ENCODE measurements around the gene GPR78. TPM values are rescaled to one million over a fixed set of nuclear protein-coding genes. Genes with fewer than 3 reads are reported as not detected.

Gene GPR78
- total RNA-seq, 1 donor from 2014 or later: 23.1 TPM

DNA sequence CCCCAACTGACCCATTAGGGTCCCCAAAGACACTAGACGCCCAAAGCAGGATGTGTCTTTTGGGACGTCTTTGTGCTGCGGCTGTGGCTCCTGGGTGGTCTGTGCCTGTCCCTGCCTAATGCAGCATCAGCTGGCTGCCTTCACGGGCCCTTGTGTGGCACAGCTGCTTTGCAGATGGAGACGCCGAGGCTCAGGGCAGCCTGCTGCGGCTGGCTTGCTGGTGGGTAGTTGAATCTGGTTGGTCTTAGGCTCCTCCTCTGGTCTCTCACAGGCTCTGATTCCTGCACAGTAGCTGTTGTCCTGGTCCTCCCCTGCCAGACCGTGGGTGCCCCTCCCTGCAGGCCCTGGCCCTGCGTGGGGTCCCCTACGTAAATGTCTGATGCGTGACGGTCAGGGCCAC lies 20.5 kb downstream of the GPR78 start:
- no peak for DNase-seq (ENCODE audit: extremely low spot score in 2 of 2)
- no peak for TF ChIP-seq POLR2AphosphoS5 (IDR thresholded peaks at IDR 0.05; ENCODE audit: insufficient read depth in 1 of 2, low read depth in 1 of 2)
- TF ChIP-seq POLR2A (IDR thresholded peaks at IDR 0.05): no peak
- Histone ChIP-seq H3K4me1 (peaks cover 20% of the 10 kb centered on the region), H3K27ac (no peak overlapping the region), H3K4me3 (no peak overlapping the region), H3K36me3 (no peaks in the 10 kb centered on the region), H3K27me3 (no peaks in the 10 kb centered on the region), H3K9me3 (no peaks in the 10 kb centered on the region)
- intact Hi-C loops (cut with DNase I): no loop called here

DNA sequence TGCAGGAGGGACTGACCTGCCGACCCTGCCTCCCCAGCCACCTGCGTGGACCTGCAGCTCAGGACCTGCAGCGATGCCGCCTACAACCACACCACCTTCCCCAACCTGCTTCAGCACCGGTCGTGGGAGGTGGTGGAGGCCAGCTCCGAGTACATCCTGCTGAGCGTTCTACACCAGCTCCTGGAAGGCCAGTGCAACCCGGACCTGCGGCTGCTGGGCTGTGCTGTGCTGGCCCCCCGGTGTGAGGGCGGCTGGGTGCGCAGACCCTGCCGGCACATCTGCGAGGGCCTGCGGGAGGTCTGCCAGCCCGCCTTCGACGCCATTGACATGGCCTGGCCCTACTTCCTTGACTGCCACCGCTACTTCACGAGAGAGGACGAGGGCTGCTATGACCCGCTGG lies 20.9 kb downstream of the GPR78 start:
- DNase-seq (ENCODE audit: extremely low spot score in 2 of 2): no peak
- no peaks in the 10 kb centered on the region for H3K9me3 ChIP-seq

DNA sequence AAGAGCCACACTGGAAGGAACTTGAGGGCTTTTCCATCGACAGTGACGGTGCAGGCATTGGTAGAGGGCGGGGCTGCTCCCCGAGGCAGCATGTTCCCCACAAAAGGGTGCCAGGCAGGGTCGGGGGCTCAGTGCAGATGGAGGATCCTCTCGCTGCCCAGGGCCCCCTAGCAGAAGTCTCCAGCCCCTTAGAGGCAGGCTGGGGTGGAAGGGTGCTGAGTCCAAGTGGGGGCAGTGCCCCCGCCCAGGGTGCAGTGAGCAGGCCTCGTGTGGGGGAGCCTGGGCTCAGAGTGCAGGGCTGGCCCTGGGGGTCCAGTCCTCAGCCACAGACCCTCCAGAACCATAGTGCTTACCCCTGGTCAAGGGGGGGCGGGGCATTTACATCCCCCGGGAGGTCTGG lies 21.4 kb downstream of the GPR78 start:
- TF ChIP-seq POLR2AphosphoS5 (IDR thresholded peaks at IDR 0.05; ENCODE audit: insufficient read depth in 1 of 2, low read depth in 1 of 2) (no peak), POLR2A (IDR thresholded peaks at IDR 0.05) (no peak)
- TF ChIP-seq, protein P1, sequence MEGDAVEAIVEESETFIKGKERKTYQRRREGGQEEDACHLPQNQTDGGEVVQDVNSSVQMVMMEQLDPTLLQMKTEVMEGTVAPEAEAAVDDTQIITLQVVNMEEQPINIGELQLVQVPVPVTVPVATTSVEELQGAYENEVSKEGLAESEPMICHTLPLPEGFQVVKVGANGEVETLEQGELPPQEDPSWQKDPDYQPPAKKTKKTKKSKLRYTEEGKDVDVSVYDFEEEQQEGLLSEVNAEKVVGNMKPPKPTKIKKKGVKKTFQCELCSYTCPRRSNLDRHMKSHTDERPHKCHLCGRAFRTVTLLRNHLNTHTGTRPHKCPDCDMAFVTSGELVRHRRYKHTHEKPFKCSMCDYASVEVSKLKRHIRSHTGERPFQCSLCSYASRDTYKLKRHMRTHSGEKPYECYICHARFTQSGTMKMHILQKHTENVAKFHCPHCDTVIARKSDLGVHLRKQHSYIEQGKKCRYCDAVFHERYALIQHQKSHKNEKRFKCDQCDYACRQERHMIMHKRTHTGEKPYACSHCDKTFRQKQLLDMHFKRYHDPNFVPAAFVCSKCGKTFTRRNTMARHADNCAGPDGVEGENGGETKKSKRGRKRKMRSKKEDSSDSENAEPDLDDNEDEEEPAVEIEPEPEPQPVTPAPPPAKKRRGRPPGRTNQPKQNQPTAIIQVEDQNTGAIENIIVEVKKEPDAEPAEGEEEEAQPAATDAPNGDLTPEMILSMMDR (IDR thresholded peaks at IDR 0.05): no peak
- peaks cover 19% of the 10 kb centered on the region for H3K4me1 ChIP-seq

More for the DNA sequence above, 20.9 kb downstream of the GPR78 start:
- H3K27me3 ChIP-seq: no peaks in the 10 kb centered on the region
- H3K27ac ChIP-seq: no peak overlapping the region
- H3K4me3 ChIP-seq: no peak overlapping the region
- TF ChIP-seq, protein P1 (IDR thresholded peaks at IDR 0.05): no peak
- no peak for TF ChIP-seq POLR2AphosphoS5 (IDR thresholded peaks at IDR 0.05; ENCODE audit: insufficient read depth in 1 of 2, low read depth in 1 of 2)
- intact Hi-C loops (cut with DNase I): no loop called here
- no peaks in the 10 kb centered on the region for H3K36me3 ChIP-seq
- peaks cover 19% of the 10 kb centered on the region for H3K4me1 ChIP-seq

DNA sequence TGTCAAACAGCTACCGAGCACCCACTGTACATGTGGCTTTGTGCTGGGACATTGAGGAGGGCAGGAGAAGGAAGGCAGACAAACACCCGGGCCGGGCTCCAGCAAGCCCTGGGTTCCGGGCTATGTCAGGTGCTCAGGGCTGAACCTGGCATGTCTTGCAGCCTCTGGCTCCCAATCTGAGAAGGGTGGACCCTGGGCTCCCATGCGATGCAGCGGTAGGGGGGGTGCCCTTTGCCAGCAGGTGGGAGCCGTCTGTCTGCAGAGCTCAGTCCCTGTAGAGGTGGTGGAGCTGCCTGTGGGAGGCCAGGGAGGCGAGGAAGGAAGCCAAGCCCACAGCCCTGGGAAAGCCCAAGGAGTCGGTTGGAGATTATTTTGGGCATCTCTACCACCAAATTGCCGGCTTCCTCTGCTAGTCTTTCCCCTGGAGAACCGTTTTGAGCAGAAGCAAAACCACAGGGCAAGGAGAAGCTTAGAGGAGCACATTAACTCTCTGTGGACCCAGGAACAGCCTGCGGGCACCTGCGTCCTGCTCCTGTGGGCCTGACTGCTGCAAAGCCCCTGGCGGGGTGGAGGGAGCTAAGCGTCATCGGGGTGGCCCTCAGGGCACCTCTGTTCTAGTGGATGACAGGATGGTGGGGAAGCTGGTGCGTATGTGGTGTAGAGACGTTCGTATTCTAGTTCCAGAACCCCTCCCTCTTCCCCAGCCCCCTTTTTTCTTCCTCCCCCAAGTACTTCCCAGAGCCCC lies 22.7 kb downstream of the GPR78 start:
- Histone ChIP-seq H3K27ac (no peak overlapping the region), H3K36me3 (no peaks in the 10 kb centered on the region), H3K27me3 (no peaks in the 10 kb centered on the region), H3K9me3 (no peaks in the 10 kb centered on the region), H3K4me1 (peaks cover 19% of the 10 kb centered on the region), H3K4me3 (no peak overlapping the region)
- TF ChIP-seq, protein P1 (IDR thresholded peaks at IDR 0.05): no peak
- no peak for TF ChIP-seq POLR2A (IDR thresholded peaks at IDR 0.05)
- TF ChIP-seq POLR2AphosphoS5 (IDR thresholded peaks at IDR 0.05; ENCODE audit: insufficient read depth in 1 of 2, low read depth in 1 of 2): no peak
- intact Hi-C loops (cut with DNase I): no loop called here
- DNase-seq (ENCODE audit: extremely low spot score in 2 of 2): no peak

More for the DNA sequence above, 21.4 kb downstream of the GPR78 start:
- Histone ChIP-seq H3K27me3 (no peaks in the 10 kb centered on the region), H3K9me3 (no peaks in the 10 kb centered on the region), H3K4me3 (no peak overlapping the region), H3K27ac (no peak overlapping the region), H3K36me3 (no peaks in the 10 kb centered on the region)
- intact Hi-C loops (cut with DNase I): no loop called here
- no peak for DNase-seq (ENCODE audit: extremely low spot score in 2 of 2)

DNA sequence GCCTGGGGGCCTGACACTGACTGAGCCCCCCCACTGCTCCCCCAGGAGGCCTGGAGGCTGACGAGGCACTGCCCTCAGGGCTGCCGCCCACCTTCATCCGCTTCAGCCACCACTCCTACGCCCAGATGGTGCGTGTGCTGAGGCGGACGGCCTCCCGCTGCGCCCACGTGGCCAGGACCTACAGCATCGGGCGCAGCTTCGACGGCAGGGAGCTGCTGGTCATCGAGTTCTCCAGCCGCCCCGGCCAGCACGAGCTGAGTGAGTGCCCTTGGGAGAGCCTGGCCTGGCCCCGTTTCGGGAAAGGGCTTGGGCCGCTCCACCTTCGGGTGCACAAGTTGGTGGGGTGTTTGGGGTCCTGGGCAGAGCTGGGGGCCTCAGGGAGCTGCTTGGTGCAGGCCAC lies 23.7 kb downstream of the GPR78 start:
- intact Hi-C loops (cut with DNase I): no loop called here
- no peaks in the 10 kb centered on the region for H3K27me3 ChIP-seq
- TF ChIP-seq POLR2AphosphoS5 (IDR thresholded peaks at IDR 0.05; ENCODE audit: insufficient read depth in 1 of 2, low read depth in 1 of 2) (no peak), POLR2A (IDR thresholded peaks at IDR 0.05) (no peak)
- TF ChIP-seq, protein P1 (IDR thresholded peaks at IDR 0.05): no peak

More for the DNA sequence above, 23.7 kb downstream of the GPR78 start:
- H3K9me3 ChIP-seq: no peaks in the 10 kb centered on the region
- H3K27ac ChIP-seq: no peak overlapping the region
- no peak overlapping the region for H3K4me3 ChIP-seq
- no peaks in the 10 kb centered on the region for H3K36me3 ChIP-seq
- H3K4me1 ChIP-seq: peaks cover 8% of the 10 kb centered on the region
- DNase-seq (ENCODE audit: extremely low spot score in 2 of 2): no peak
